GM20000 (cell line): ENCODE measurements around the gene AKR1D1.
"Not testable (repeated sequence)": the region's sequence is repeated elsewhere in the genome, so short reads cannot be mapped to it uniquely, and the experiment has no call there.

Experiments used
- DNase-seq: peaks from one replicate; pipeline ENCODE4 v3.0.0; 2012; ENCODE audit warnings: low spot score
- TF ChIP-seq, protein P1 (sequence below): IDR thresholded peaks from 2 replicates; pipeline ENCODE4 v1.5.1; 2012; ENCODE audit warnings: mild to moderate bottlenecking, control low read depth; ENCODE audit errors: extremely low read depth, missing control alignments

The AKR1D1 gene

DNA sequence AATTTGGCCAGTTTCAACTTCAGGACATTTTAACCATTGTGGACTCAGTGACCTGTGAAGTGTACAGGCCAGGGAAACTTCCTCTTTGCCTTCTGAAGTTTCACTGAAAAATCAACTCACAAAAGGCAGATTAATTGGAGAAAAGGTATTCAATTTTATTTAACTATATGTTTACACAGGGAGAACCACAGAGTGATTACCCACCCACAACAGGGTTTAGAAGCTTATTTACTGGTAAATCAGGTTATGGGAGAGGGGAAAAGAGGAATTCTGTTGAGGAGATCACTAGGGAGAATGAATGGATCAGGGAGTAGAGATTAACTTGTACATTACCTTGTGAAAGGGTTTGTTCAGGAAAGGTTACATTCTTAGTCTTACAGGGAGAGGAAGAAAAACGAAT lies 1.7 kb upstream of the AKR1D1 start:
- no peak for DNase-seq
- TF ChIP-seq, protein P1, sequence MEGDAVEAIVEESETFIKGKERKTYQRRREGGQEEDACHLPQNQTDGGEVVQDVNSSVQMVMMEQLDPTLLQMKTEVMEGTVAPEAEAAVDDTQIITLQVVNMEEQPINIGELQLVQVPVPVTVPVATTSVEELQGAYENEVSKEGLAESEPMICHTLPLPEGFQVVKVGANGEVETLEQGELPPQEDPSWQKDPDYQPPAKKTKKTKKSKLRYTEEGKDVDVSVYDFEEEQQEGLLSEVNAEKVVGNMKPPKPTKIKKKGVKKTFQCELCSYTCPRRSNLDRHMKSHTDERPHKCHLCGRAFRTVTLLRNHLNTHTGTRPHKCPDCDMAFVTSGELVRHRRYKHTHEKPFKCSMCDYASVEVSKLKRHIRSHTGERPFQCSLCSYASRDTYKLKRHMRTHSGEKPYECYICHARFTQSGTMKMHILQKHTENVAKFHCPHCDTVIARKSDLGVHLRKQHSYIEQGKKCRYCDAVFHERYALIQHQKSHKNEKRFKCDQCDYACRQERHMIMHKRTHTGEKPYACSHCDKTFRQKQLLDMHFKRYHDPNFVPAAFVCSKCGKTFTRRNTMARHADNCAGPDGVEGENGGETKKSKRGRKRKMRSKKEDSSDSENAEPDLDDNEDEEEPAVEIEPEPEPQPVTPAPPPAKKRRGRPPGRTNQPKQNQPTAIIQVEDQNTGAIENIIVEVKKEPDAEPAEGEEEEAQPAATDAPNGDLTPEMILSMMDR, result no peak

DNA sequence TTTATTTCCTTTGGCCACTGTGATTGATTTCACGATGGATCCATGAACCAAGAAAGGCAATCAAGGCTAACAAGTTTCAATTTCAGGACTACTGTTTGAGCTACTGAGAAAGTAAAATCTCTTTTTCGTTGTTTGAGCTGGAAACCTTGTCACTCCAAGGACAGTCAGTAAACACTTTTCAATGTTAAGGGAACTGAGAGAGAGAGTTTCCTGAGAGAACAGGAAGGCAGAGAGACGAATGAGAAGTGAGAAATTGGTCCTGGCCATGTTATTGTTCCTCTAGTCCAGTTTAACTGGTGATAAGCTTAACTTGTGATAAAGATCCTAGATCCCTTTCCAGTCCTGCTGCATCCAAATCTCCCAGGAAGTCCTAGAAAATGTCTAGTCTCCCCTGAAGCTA lies 909 bp upstream of the AKR1D1 start:
- TF ChIP-seq, protein P1, result no peak
- no peak for DNase-seq

DNA sequence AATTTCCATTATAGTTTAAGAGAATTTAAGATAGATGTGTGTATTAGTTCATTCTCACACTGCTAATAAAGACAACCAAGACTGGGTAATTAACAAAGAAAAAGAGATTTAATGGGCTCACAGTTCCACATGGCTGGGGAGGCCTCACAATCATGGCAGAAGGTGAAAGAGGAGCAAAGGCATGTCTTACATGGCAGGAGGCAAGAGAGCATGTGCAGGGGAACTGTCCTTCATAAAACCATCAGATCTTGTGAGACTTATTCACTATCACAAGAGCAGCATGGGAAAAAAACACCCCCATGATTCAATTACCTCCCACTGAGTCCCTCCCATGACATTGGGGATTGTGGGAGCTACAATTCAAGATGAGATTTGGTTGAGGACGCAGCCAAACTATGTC lies 473 bp upstream of the AKR1D1 start:
- DNase-seq, result not testable (repeated sequence)

DNA sequence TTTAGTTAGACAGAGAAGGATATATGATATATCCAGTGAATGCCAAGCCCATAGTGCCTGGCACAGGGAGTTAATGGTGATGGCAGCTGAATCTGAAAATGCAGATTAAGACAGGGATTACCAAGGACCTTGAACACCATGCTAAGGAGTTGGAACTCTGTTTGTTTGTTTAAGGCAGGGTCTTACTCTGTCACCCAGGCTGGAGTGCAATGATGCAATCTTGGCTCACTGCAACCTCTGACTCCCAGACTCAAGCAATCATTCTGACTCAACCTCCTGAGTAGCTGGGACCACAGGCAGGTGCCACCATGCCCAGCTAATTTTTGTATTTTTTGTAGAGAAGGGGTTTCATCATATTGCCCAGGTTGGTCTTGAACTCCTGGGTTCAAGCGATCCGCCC lies 1.6 kb downstream of the AKR1D1 start:
- TF ChIP-seq, protein P1, result no peak
- no peak for DNase-seq

DNA sequence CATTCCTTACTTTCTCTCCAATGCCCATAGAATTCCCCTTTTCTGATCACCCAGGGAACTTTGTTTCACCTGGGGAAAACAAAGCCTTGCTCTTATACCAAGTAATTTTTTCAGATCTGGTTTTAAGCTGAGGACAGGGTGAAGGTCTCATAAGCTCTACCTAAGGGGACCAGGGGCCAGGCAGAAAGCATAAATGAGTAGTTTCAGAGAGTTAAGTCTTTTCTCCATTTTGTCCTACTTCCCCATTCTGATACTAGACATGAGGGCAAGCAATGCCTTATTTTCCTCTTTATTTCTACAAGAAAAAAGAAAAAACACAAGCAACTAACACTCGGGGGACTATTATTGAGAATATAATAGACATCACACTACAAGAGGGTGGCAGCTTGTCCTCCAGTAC lies 2.9 kb downstream of the AKR1D1 start:
- TF ChIP-seq, protein P1, result no peak
- no peak for DNase-seq

DNA sequence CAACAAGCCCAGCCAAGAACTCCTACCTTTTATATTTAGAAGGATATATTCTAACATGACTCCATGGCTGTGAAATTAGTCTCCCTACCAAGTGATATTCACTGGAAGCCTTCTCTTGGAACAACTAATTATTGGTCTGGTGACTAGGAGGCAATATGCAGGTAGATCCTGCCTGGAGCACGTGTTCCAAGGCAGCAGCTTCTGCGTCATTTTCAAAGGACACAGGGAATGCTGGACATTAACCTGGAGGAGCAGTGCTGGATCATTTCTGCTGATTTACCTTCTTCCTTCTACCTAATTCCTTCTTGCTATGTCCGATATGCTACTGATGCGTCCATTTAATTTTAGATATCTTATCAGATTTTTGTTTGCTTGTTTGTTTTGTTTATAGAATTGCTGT lies 5.6 kb downstream of the AKR1D1 start:
- no peak for DNase-seq
- TF ChIP-seq, protein P1, result no peak

DNA sequence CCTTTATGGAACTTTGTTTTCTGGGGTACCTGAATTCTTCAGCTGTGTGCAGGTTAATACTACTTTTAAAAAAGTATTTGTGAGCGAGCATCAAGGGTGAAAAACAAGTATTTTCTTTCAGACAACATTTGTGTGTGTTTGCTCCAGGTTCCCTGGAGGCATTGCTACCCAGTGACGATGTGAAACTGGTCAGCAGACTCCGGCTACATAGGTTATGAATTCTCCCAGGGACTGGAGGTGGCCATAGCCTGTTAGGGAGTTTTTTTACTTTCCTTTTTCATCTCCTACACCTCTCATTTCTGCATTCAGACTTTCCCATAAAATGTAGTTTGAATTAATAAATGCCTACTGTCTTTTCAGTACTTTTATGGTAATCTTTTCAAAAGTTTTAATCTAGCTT lies 7.6 kb downstream of the AKR1D1 start:
- no peak for DNase-seq
- TF ChIP-seq, protein P1, result no peak

DNA sequence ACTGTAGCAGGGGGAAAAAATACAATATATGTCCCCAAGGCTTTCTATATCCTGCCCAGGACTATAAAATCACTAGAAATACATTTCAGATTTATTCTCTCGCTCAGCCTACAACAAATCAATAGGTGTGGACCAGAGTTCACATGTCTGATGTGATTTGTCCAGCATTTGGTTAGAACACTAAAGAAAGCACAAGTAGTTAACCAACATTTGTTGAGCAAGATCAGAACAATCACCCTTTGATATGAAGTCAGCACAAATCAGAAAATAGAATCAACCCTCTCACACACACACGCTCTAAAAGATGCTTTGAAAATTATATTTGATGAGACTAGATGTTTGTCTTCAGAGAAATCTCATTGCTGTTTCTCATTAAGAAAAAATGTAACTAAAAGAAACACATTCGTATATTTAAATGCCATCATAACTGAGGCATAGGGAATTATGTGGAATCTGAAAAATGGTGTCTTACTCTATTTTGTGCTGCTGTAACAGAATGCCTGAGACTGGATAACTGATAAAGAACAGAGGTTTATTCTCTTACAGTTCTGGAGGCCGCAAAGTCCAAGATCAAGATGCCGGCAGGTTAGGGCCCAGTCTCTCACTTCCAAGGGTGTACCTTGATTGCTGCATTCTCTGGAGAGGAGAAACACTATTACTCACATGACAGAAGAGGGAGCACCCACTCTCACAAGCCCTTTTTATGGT lies 10.5 kb downstream of the AKR1D1 start:
- TF ChIP-seq, protein P1, result no peak
- DNase-seq, result no peak
